Skeletal muscle tissue (tissue), 4 donors: ENCODE measurements around the gene MYO1E. TPM values are rescaled to one million over a fixed set of nuclear protein-coding genes. Genes with fewer than 3 reads are reported as not detected.
"Not testable (repeated sequence)": the region's sequence is repeated elsewhere in the genome, so short reads cannot be mapped to it uniquely, and the experiment has no call there.

Experiments
- H3K27ac ChIP-seq: one replicate; pipeline ENCODE4 v1.7.0; 2013; ENCODE audit warnings: mild to moderate bottlenecking, low read depth, low read length, inconsistent platforms
- H3K27me3 ChIP-seq, 3 donors: one replicate each; pipeline ENCODE4 v1.7.0; 2013; ENCODE audit warnings: low read length in 3 of 3; ENCODE audit not compliant: control insufficient read depth in 3 of 3, insufficient read depth in 3 of 3
- H3K36me3 ChIP-seq, 3 donors: one replicate each; pipeline ENCODE4 v1.7.0; 2013; ENCODE audit warnings: low read length in 3 of 3; ENCODE audit not compliant: control insufficient read depth in 3 of 3, insufficient read depth in 3 of 3
- H3K4me1 ChIP-seq, 3 donors: one replicate each; pipeline ENCODE4 v1.7.0; 2013; ENCODE audit warnings: low read length in 3 of 3, mild to moderate bottlenecking in 3 of 3; ENCODE audit not compliant: control insufficient read depth in 3 of 3, insufficient read depth in 3 of 3
- H3K4me3 ChIP-seq, 3 donors: one replicate each; pipeline ENCODE4 v1.7.0; 2013; ENCODE audit warnings: low read length in 3 of 3
- H3K9ac ChIP-seq, 3 donors: one replicate each; pipeline ENCODE4 v1.7.0; 2013; ENCODE audit warnings: low read length in 3 of 3, mild to moderate bottlenecking in 3 of 3, moderate library complexity in 2 of 3, low read depth in 1 of 3
- H3K9me3 ChIP-seq, 3 donors: one replicate each; pipeline ENCODE4 v1.7.0; 2013; ENCODE audit warnings: low read length in 3 of 3; ENCODE audit not compliant: control insufficient read depth in 3 of 3
- total RNA-seq: library from RNA; depleted of rRNA; stranded (reverse); fragments of >200 nt; gene quantifications from one replicate; pipeline ENCODE4 v1.2.3, GENCODE V29; 2014
- donor health status: Osteomylitis.

Gene MYO1E
- total RNA-seq, 1 donor from 2014 or later: 29.7 TPM

GRCh38 chr15:59388670-59389069 lies 16.0 kb upstream of the MYO1E start:
- H3K27me3 ChIP-seq: no peaks in the 10 kb centered on the region
- no peaks in the 10 kb centered on the region for H3K9me3 ChIP-seq
- H3K9ac ChIP-seq: no peak overlapping the region
- no peaks in the 10 kb centered on the region for H3K4me1 ChIP-seq
- H3K4me3 ChIP-seq: no peak overlapping the region
- H3K36me3 ChIP-seq: no peaks in the 10 kb centered on the region
- no peak overlapping the region for H3K27ac ChIP-seq

GRCh38 chr15:59387196-59387878 lies 14.7 kb upstream of the MYO1E start:
- H3K4me1 ChIP-seq, H3K9me3 ChIP-seq, H3K36me3 ChIP-seq, H3K4me3 ChIP-seq, H3K27ac ChIP-seq, H3K9ac ChIP-seq, H3K27me3 ChIP-seq: not testable (repeated sequence)

GRCh38 chr15:59385171-59385570 lies 12.5 kb upstream of the MYO1E start:
- Histone ChIP-seq H3K9ac (no peak overlapping the region), H3K36me3 (no peaks in the 10 kb centered on the region), H3K4me3 (no peak overlapping the region), H3K27ac (no peak overlapping the region), H3K27me3 (no peaks in the 10 kb centered on the region), H3K9me3 (no peaks in the 10 kb centered on the region), H3K4me1 (no peaks in the 10 kb centered on the region)

- Histone ChIP-seq H3K4me3 (no peak overlapping the region), H3K9ac (no peak overlapping the region), H3K36me3 (no peaks in the 10 kb centered on the region), H3K27me3 (no peaks in the 10 kb centered on the region), H3K4me1 (no peaks in the 10 kb centered on the region), H3K9me3 (no peaks in the 10 kb centered on the region), H3K27ac (no peak overlapping the region)
Measured at GRCh38 chr15:59384507-59384906, 11.8 kb upstream of the MYO1E start.

GRCh38 chr15:59380902-59381610 lies 8.4 kb upstream of the MYO1E start:
- Histone ChIP-seq H3K4me3 (no peak overlapping the region), H3K9ac (no peak overlapping the region), H3K36me3 (no peaks in the 10 kb centered on the region), H3K27me3 (no peaks in the 10 kb centered on the region), H3K4me1 (no peaks in the 10 kb centered on the region), H3K27ac (no peak overlapping the region), H3K9me3 (no peaks in the 10 kb centered on the region)

GRCh38 chr15:59379531-59379930 lies 6.9 kb upstream of the MYO1E start:
- H3K4me1 ChIP-seq: no peaks in the 10 kb centered on the region
- no peak overlapping the region for H3K4me3 ChIP-seq
- no peak overlapping the region for H3K27ac ChIP-seq
- no peaks in the 10 kb centered on the region for H3K36me3 ChIP-seq
- no peaks in the 10 kb centered on the region for H3K27me3 ChIP-seq
- H3K9me3 ChIP-seq: no peaks in the 10 kb centered on the region
- no peak overlapping the region for H3K9ac ChIP-seq

GRCh38 chr15:59378855-59379254 lies 6.2 kb upstream of the MYO1E start:
- Histone ChIP-seq H3K27me3 (no peaks in the 10 kb centered on the region), H3K9me3 (no peaks in the 10 kb centered on the region), H3K36me3 (no peaks in the 10 kb centered on the region), H3K4me1 (no peaks in the 10 kb centered on the region), H3K9ac (no peak overlapping the region), H3K4me3 (no peak overlapping the region), H3K27ac (no peak overlapping the region)

GRCh38 chr15:59377924-59378323 lies 5.3 kb upstream of the MYO1E start:
- Histone ChIP-seq H3K27ac (no peak overlapping the region), H3K4me3 (no peak overlapping the region), H3K9me3 (no peaks in the 10 kb centered on the region), H3K9ac (no peak overlapping the region), H3K27me3 (no peaks in the 10 kb centered on the region), H3K4me1 (no peaks in the 10 kb centered on the region), H3K36me3 (no peaks in the 10 kb centered on the region)

- no peak overlapping the region for H3K9ac ChIP-seq
- no peaks in the 10 kb centered on the region for H3K36me3 ChIP-seq
- H3K4me1 ChIP-seq: no peaks in the 10 kb centered on the region
- no peaks in the 10 kb centered on the region for H3K27me3 ChIP-seq
- H3K9me3 ChIP-seq: no peaks in the 10 kb centered on the region
- no peak overlapping the region for H3K4me3 ChIP-seq
- H3K27ac ChIP-seq: no peak overlapping the region
Measured at GRCh38 chr15:59376733-59377132, 4.1 kb upstream of the MYO1E start.

- peak overlapping the region; percentile 95 to 98 (median 95) for H3K9ac ChIP-seq
- H3K36me3 ChIP-seq: no peaks in the 10 kb centered on the region
- peak overlapping the region; percentile 86 to 93 (median 86) for H3K4me3 ChIP-seq
- H3K27ac ChIP-seq: peak overlapping the region; percentile 97
- H3K27me3 ChIP-seq: no peaks in the 10 kb centered on the region
- H3K4me1 ChIP-seq: peaks cover 0 to 3% (median 2%) of the 10 kb centered on the region in 3 donors
- H3K9me3 ChIP-seq: no peaks in the 10 kb centered on the region
Measured at GRCh38 chr15:59373215-59373614, 544 bp upstream of the MYO1E start.
